Ishikawa (cell line): ENCODE data around the gene NT5DC1.
A peak's percentile ranks its signal among the peaks of the same experiment; 100 is the strongest.

Experiments used
- CEBPB ChIP-seq: IDR thresholded peaks from 2 replicates; pipeline ENCODE4 v1.6.1; 2012
- CREB1 ChIP-seq: IDR thresholded peaks from 2 replicates; pipeline ENCODE4 v1.6.1; 2012; ENCODE audit warnings: low read depth
- EGR1 ChIP-seq: IDR thresholded peaks from 2 replicates; pipeline ENCODE4 v1.6.1; 2012
- EP300 ChIP-seq: IDR thresholded peaks from 2 replicates; pipeline ENCODE4 v1.6.1; 2012; ENCODE audit warnings: borderline replicate concordance
- FOXM1 ChIP-seq: IDR thresholded peaks from 2 replicates; pipeline ENCODE4 v1.6.1; 2012; ENCODE audit warnings: low read depth, borderline replicate concordance
- MAX ChIP-seq: IDR thresholded peaks from 2 replicates; pipeline ENCODE4 v1.6.1; 2012
- NFIC ChIP-seq: IDR thresholded peaks from 2 replicates; pipeline ENCODE4 v1.6.1; 2012
- RAD21 ChIP-seq: IDR thresholded peaks from 2 replicates; pipeline ENCODE4 v1.6.1; 2012; ENCODE audit warnings: low read depth
- TAF1 ChIP-seq: IDR thresholded peaks from 2 replicates; pipeline ENCODE4 v1.6.1; 2012; ENCODE audit warnings: low read depth, mild to moderate bottlenecking
- TCF12 ChIP-seq: IDR thresholded peaks from 2 replicates; pipeline ENCODE4 v1.6.1; 2012; ENCODE audit warnings: low read depth
- TEAD4 ChIP-seq: IDR thresholded peaks from 2 replicates; pipeline ENCODE4 v1.6.1; 2012
- USF1 ChIP-seq: IDR thresholded peaks from 2 replicates; pipeline ENCODE4 v1.6.1; 2012
- YY1 ChIP-seq: IDR thresholded peaks from 2 replicates; pipeline ENCODE4 v1.6.1; 2012; ENCODE audit warnings: low read depth
- ZBTB7A ChIP-seq: IDR thresholded peaks from 2 replicates; pipeline ENCODE4 v1.6.1; 2012; ENCODE audit warnings: low read depth
- TF ChIP-seq, protein P1 (sequence below): IDR thresholded peaks from 2 replicates; pipeline ENCODE4 v1.6.1; 2012; ENCODE audit warnings: low read depth, mild to moderate bottlenecking

Gene NT5DC1

GRCh38 chr6:116088946-116089345 lies 11.7 kb upstream of the NT5DC1 start:
- TF ChIP-seq YY1 (no peak), USF1 (no peak), TAF1 (no peak), CEBPB (no peak), RAD21 (no peak), TEAD4 (no peak), EP300 (no peak), ZBTB7A (no peak), FOXM1 (no peak), EGR1 (no peak), MAX (no peak), NFIC (no peak), CREB1 (no peak), TCF12 (no peak)
- TF ChIP-seq, protein P1, sequence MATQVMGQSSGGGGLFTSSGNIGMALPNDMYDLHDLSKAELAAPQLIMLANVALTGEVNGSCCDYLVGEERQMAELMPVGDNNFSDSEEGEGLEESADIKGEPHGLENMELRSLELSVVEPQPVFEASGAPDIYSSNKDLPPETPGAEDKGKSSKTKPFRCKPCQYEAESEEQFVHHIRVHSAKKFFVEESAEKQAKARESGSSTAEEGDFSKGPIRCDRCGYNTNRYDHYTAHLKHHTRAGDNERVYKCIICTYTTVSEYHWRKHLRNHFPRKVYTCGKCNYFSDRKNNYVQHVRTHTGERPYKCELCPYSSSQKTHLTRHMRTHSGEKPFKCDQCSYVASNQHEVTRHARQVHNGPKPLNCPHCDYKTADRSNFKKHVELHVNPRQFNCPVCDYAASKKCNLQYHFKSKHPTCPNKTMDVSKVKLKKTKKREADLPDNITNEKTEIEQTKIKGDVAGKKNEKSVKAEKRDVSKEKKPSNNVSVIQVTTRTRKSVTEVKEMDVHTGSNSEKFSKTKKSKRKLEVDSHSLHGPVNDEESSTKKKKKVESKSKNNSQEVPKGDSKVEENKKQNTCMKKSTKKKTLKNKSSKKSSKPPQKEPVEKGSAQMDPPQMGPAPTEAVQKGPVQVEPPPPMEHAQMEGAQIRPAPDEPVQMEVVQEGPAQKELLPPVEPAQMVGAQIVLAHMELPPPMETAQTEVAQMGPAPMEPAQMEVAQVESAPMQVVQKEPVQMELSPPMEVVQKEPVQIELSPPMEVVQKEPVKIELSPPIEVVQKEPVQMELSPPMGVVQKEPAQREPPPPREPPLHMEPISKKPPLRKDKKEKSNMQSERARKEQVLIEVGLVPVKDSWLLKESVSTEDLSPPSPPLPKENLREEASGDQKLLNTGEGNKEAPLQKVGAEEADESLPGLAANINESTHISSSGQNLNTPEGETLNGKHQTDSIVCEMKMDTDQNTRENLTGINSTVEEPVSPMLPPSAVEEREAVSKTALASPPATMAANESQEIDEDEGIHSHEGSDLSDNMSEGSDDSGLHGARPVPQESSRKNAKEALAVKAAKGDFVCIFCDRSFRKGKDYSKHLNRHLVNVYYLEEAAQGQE: no peak

GRCh38 chr6:116090251-116090650 lies 10.4 kb upstream of the NT5DC1 start:
- TF ChIP-seq EP300: no peak
- TF ChIP-seq CREB1: no peak

- TF ChIP-seq FOXM1 (no peak), ZBTB7A (no peak), CEBPB (no peak), TCF12 (no peak), NFIC (no peak)
- TF ChIP-seq, protein P1: no peak
Measured at GRCh38 chr6:116094041-116094440, 6.6 kb upstream of the NT5DC1 start.

GRCh38 chr6:116096979-116097816 lies 3.5 kb upstream of the NT5DC1 start:
- TF ChIP-seq CEBPB (no peak), RAD21 (peak; percentile 50), EP300 (no peak)

DNA sequence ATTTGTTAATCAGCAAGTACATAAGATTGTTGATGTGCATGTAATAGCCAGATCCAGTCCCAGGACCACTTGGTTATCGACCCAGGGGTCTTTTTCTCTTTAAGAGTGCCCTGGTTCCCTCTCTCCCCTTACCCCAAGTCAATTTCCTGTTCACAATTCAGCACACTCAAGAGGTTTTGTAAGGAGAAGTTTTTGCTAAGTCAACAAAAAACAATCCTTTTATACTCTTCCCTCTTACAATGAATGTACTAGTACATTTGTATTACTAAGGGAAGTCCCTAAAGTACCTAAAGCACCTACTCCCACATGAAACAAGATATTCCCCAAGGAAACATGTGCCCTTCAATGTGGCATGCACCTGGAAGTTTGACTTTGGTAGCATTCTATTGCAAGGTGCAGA lies 1.6 kb upstream of the NT5DC1 start:
- no peak for TF ChIP-seq ZBTB7A
- TF ChIP-seq USF1: no peak
- no peak for TF ChIP-seq CEBPB
- no peak for TF ChIP-seq EP300
- TF ChIP-seq, protein P1: no peak
- TF ChIP-seq TAF1: no peak
- no peak for TF ChIP-seq TEAD4
